Measurements from ENCODE around the gene TMEM170A.
A peak's percentile ranks its signal among the peaks of the same experiment; 100 is the strongest.

TMEM170A gene

GRCh38 chr16:75415169-75415905, 49.2 kb downstream of the TMEM170A start:
- H3K4me3 ChIP-seq, result no peak overlapping the region
- H3K27ac ChIP-seq, result no peak overlapping the region

- no peak overlapping the region for H3K27ac ChIP-seq
- H3K4me3 ChIP-seq, result no peak overlapping the region
Observed at GRCh38 chr16:75413951-75414350, 50.5 kb downstream of the TMEM170A start.

GRCh38 chr16:75406943-75407342, 57.5 kb downstream of the TMEM170A start:
- Histone ChIP-seq H3K4me3 (no peak overlapping the region), H3K27ac (no peak overlapping the region)

- Histone ChIP-seq H3K4me3 (no peak overlapping the region), H3K27ac (peak overlapping the region in 10 of 21 experiments; percentile 1 to 81 (median 52))
Observed at GRCh38 chr16:75402821-75403475, 61.5 kb downstream of the TMEM170A start.

- Histone ChIP-seq H3K27ac (peak overlapping the region in 14 of 21 experiments; percentile 0 to 81 (median 52)), H3K4me3 (no peak overlapping the region)
Observed at GRCh38 chr16:75402159-75402820, 62.2 kb downstream of the TMEM170A start.

- H3K4me3 ChIP-seq, result no peak overlapping the region
- H3K27ac ChIP-seq, result peak overlapping the region in 15 of 21 experiments; percentile 0 to 81 (median 50)
Observed at GRCh38 chr16:75401691-75402090, 62.8 kb downstream of the TMEM170A start.

GRCh38 chr16:75398333-75398732, 66.2 kb downstream of the TMEM170A start:
- no peak overlapping the region for H3K27ac ChIP-seq
- H3K4me3 ChIP-seq, result no peak overlapping the region

GRCh38 chr16:75394941-75395340, 69.5 kb downstream of the TMEM170A start:
- Histone ChIP-seq H3K27ac (no peak overlapping the region), H3K4me3 (no peak overlapping the region)

Measured in skin epidermis (tissue), 12 donors.